Stimulated activated CD4-positive, alpha-beta T cell treated with anti-CD3 and anti-CD28 coated beads, Interleukin-4, amount 100 ng/mL, for 1 hour (primary cell): Measurements from ENCODE around the gene CERT1.
"Not testable (repeated sequence)": the region's sequence is repeated elsewhere in the genome, so short reads cannot be mapped to it uniquely, and the experiment has no call there.

Source experiments
- DNase-seq: peaks from one replicate; pipeline ENCODE4 v3.0.0-alpha.2; 2020

Gene CERT1

GRCh38 chr5:75338408-75338807, 173.0 kb downstream of the CERT1 start:
- no peak for DNase-seq

- peak; percentile 36 for DNase-seq
Observed at GRCh38 chr5:75337366-75338021, 173.9 kb downstream of the CERT1 start.

GRCh38 chr5:75336615-75337336, 174.7 kb downstream of the CERT1 start, which contains the start of gene HMGCR:
TSS of gene HMGCR (plus strand) at chr5:75337220. CDS start at chr5:75342606, 5,386 bp downstream.
- peak; percentile 95 for DNase-seq

- DNase-seq: no peak
Observed at GRCh38 chr5:75335952-75336614, 175.3 kb downstream of the CERT1 start.

GRCh38 chr5:75335486-75335885, 175.9 kb downstream of the CERT1 start:
- DNase-seq: no peak

- not testable (repeated sequence) for DNase-seq
Observed at GRCh38 chr5:75334413-75334812, 177.0 kb downstream of the CERT1 start.

GRCh38 chr5:75333759-75334158, 177.7 kb downstream of the CERT1 start:
- DNase-seq: not testable (repeated sequence)

- no peak for DNase-seq
Observed at GRCh38 chr5:75331095-75332090, 180.0 kb downstream of the CERT1 start.

- DNase-seq: no peak
Observed at GRCh38 chr5:75330404-75330803, 181.0 kb downstream of the CERT1 start.
